Gastroesophageal sphincter (tissue), 3 donors: Measurements from ENCODE around the gene GABRG3.

ENCODE experiments used
- EP300 ChIP-seq: sonication (generic); formaldehyde crosslinking; IDR thresholded peaks from one replicate; pipeline ENCODE4 v1.6.1; 2017; ENCODE audit warnings: antibody characterized with exemption, mild to moderate bottlenecking
- POLR2A ChIP-seq, 2 donors: fragments of 450-650 bp; IDR thresholded peaks; one replicate each; pipeline ENCODE4 v1.6.1; 2017; ENCODE audit warnings: antibody characterized with exemption in 2 of 2, mild to moderate bottlenecking in 2 of 2, moderate library complexity in 1 of 2
- POLR2AphosphoS5 ChIP-seq: sonication (generic); formaldehyde crosslinking; IDR thresholded peaks from one replicate; pipeline ENCODE4 v1.6.1; 2017; ENCODE audit warnings: antibody characterized with exemption
- TF ChIP-seq, protein P1 (sequence below), 4 experiments: fragments of 200-600 bp in 2 of 4; fragments of 450-650 bp in 2 of 4; sonication (generic) in 1 of 4; IDR thresholded peaks; one replicate each; pipeline ENCODE4 v1.5.1; 2017 to 2019; ENCODE audit warnings: antibody characterized with exemption in 4 of 4, mild to moderate bottlenecking in 2 of 4, moderate library complexity in 2 of 4

- no peak for TF ChIP-seq POLR2A (IDR thresholded peaks at IDR 0.05)
- TF ChIP-seq, protein P1, sequence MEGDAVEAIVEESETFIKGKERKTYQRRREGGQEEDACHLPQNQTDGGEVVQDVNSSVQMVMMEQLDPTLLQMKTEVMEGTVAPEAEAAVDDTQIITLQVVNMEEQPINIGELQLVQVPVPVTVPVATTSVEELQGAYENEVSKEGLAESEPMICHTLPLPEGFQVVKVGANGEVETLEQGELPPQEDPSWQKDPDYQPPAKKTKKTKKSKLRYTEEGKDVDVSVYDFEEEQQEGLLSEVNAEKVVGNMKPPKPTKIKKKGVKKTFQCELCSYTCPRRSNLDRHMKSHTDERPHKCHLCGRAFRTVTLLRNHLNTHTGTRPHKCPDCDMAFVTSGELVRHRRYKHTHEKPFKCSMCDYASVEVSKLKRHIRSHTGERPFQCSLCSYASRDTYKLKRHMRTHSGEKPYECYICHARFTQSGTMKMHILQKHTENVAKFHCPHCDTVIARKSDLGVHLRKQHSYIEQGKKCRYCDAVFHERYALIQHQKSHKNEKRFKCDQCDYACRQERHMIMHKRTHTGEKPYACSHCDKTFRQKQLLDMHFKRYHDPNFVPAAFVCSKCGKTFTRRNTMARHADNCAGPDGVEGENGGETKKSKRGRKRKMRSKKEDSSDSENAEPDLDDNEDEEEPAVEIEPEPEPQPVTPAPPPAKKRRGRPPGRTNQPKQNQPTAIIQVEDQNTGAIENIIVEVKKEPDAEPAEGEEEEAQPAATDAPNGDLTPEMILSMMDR (IDR thresholded peaks at IDR 0.05): no peak
- TF ChIP-seq POLR2AphosphoS5: no peak
- TF ChIP-seq EP300: no peak
These were observed 162.3 kb downstream of the GABRG3 start for GRCh38 chr15:27133249-27133648.
